HG02852 (cell line): ENCODE measurements around the gene FYCO1.

Experiments used
- ATAC-seq: cut with Tn5 transposase; IDR thresholded peaks from one replicate; pipeline ENCODE4 v1.9.1; 2021; ENCODE audit warnings: mild to moderate bottlenecking, moderate library complexity; ENCODE audit not compliant: unreplicated experiment

The FYCO1 gene

DNA sequence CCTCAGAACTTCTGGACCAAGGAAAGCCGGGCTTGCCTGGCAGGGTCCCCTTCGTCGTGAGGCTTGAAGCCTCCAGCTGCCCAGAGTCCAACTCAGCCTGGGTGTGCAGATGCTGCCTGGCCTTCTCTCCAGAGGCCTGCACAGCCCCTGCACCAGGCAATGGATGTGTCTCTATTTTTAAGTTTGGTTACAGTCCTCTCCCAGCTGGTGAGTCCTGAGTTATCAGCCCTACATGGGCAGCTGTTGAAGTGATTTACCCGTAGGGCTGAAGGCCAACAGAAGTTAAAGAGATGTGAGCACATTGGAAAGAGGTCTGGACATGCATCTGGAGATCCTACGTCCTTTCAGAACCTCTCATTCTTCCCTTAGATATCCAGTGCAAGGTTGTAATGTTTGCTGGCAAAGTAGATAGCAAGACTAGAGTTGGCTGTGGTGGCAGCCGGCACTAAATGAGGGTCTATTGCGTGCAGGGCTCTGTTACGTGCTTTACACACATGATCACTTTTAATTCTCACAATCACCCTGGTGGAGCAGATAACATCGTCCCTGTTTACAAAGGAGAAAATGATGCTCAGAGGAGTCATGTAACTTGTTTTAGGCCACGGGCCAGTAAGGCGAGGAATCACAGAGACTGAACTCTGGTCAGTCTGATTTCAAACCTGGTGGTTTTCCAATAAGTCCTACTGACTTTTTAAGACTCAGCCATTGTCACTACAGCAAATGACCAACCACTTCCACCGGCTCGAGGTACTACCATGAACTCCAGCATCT, 9.9 kb downstream of the FYCO1 start:
- no peak for ATAC-seq

DNA sequence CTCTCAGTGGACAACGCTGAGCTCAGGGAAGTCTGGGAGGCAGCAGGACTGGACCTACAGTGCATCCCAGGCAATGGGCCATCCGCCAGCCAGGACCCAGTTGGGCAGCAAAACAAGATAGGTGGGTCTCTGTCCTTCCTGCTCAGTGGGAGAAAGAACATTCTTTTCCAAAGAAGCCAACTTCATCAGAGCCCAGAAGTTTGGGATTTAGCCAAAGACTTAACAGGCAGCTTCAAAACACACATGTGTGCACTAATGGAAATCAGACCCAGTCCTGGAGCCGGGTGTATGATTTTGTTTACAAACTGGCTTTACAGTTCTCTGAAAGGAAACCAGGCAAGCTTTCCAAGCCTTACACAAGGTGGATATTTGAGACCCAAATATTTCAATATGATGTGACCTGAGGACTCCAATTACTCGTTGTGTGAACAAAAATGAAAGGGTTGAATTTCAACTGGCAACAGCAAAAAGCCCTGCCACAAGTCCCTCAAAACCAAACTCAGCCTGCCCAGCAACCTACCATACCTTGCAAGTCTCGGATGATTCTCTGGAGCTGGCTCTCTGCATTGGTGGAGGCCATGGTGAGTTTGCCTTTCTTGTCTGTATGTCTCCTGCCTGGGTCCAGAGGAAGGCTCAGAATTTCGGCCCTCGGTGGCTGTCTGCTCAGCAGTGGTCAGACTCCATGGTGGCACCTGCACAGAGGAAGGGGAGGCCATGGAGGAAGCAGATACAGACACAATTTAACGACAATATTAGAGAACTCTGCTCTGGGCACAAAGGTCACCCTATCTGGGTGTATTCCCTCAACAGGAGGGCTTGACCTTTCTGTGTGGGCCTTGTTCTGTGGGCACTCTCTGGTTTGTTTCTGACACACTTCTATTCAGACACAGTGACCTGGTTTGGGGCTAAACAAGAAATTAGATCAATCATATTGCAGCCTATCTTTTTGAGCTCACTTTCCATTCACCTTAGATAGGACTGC, 11.0 kb downstream of the FYCO1 start:
- ATAC-seq, result no peak

DNA sequence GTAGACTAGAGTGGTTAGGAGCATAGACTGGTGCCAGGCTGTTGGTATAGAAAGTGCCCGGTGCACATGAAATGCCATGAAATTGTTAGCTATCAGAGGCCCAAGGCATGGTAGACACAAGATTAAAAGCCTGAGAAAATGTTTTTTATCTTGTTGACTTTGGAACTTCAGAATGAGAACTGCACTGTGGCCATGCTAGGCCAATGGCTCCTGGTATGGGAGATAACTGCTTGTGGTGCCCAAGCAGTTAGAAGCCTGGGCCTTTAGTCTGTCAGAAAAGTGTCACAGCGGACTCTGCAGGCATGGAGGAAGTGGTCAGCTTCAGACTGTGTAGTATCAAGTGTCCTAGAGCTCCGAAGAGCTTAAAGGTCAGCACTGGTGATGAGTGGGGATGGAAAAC, 11.9 kb downstream of the FYCO1 start:
- ATAC-seq, result no peak

DNA sequence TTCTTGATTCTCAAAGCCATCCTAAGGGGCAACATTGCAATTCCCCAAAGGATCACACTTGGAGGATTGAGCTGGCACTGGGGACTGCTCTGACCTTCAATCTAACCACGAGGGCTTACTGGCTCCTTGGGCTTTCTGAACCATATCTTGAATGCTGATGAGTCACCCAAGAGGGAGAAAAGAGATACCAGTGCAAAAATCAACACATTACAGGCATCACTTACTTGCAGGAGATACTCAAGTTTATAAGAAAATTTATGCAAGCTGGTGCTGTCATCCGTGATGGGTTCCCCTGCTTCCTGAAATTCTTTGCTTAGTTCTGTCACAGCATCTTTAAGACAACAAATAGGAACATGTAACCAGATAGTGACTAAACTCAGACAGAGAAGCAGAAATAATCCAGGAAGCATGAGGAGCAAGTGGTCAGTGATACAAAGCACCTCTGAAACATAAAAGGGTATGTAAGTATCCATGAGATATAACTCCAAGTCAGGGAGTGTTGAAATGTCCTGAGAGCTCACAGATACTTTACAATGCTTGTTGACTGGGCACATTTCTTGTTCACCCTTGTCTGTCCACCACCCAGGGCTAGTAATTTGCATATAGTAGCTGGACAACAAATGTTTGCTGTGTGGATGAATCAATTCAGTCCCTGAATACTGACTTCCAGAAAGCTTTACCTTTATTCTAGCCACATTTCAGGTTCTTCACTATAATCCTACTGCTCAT, 14.1 kb downstream of the FYCO1 start:
- no peak for ATAC-seq

DNA sequence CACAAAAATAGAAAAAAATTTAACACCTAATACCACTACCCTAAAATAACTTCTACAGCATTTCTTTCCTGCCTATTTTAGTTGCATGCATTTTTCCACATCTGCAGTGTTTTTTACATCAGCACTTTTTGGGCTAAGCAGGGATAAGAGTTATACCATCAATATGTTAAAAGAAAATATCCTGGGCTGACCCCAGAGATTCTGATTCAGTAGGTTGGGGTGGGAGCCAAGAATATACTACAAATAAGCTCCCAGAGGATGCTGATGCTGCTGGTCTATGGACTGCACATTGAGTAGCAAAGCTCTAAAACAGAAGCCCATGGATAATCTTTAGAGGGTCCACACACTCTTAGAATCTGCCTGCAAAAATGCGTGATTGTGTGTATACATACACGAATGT, 14.8 kb downstream of the FYCO1 start:
- ATAC-seq, result no peak

DNA sequence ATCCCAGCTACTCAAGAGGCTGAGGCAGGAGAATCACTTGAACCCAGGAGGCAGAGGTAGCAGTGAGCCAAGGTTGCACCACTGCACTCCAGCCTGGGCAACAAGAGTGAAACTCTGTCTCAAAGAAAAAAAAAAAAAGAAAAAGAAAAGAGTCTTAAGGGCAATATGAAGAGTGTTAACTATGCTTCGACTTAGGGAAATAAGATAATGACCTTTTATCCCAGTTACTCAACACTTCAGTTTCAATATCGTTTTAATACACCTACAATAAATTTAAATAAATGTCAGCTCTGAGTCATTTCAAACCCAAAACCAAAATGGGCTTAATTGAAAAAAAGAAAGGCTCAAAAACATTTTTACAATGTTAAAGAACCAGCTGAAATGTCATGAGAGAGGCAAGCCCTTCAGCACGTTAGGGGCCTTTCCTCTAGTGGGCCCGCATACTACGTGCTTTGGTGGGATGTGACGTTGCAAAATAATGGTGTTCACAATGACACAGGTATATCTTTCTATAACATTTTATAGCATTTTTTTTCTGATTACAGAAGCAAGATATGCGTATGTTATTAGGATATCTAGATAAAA, 15.3 kb downstream of the FYCO1 start:
- ATAC-seq, result no peak

DNA sequence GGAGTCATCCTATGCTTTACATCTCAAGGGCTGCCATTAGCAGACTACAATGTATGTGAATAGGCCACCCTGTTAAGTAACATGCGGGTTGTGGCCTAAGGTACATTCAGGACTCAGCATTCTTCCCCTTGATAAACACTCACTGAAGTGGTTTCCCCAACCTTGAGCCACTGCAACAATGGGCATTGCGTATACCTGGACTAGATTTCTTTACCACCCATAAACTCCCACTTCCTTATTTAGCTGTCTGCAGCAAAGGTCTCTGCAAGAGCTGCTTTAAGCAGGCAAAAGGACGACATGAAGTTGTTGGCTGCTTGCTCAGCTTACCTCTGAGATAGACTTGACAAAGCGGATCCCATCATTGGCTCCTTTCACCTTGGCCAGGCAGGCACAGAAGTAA, 16.2 kb downstream of the FYCO1 start:
- no peak for ATAC-seq

DNA sequence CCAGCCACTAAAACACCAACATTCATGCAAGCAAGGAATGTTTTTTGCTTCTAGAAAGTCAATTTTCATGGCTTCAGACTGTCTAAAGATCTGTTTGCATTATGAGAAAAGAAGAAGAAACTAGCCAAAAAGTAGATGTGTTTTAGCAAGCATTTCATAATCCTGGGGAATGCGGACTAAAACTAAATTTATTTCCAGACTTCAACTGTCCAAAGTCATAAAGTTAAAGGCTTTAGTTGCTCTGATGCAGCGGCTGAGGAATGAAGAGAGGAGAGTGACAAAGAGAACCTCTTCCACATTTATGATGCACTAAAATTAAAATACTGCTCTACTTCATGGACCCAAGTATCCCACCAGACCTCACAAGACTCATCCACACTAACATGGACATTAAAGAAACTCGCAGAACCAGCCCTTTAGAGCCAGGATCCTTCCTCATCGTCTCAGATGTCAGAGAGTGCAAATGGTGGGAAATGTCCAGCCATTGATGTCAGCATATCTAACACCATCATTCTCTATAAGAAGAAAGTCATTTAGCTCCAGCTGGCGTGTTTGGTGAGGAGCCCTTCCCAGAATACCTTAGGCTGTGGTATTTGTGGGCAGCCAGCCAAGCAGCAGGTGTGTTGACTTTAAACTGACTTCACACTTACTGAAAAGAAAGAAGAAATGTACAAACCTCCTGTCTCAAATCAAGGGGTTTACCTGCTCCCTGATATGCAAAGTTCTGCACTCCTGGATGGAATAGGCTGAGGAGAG, 17.4 kb downstream of the FYCO1 start:
- ATAC-seq, result no peak

DNA sequence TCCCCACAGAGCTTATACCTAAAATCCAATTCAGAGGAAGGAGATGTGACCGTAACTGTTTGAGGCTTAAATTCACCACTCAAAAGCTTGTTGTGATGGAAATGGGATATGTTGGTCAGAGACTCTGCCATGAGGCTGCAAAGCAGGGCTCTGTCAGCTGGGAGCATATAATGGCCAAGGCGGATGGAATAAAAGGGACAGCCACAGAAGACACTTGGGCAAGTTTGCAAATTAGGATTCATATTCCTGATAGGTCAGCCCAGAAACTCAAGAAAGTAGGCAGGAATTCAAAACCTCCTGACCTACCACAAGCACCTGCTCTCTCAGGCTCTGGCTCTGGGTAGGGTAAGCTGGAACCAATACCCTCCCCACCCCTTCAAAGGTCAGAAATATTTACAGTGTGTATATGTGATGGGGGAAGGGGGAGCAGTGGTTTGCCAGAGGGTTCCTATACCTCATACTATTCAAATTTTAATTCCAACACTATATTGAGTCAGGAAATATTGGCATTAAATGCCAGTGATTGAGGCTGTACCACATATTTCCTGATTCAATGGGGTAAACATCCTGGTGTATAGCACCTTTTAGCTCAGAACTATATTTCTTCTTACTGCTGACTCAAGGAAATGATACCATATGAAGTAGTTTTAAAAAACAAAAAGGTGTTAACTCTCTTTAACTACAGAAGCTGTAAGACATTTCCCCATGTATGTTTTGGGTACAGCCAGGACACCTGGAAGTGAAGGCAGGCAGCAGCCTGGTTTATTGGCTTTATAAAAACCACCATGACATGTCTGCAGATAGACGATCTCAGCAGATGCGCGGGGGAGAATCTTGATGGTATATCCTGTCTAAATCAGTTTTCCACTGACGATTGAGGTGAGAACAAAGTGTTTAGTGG, 19.2 kb downstream of the FYCO1 start:
- ATAC-seq, result no peak

DNA sequence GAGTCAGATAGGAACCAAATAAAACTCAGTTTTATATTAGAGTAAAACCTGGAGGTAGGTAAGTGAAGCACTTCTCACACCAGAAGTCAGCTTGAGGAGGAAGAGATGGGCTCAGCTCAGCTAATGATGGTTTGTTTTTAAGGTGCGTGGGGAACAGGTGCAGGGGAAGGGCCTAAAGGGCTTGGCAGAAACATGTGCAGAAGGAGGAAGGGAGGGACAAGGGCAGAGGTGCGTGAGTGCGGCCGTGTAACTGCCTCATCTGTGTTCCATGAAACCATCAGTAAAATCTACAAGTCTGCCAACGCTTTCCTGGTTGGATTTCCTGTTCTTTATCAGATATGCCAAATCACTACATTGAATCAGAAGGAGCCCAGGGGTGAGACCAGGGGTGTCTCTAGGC, 19.9 kb downstream of the FYCO1 start:
- no peak for ATAC-seq

DNA sequence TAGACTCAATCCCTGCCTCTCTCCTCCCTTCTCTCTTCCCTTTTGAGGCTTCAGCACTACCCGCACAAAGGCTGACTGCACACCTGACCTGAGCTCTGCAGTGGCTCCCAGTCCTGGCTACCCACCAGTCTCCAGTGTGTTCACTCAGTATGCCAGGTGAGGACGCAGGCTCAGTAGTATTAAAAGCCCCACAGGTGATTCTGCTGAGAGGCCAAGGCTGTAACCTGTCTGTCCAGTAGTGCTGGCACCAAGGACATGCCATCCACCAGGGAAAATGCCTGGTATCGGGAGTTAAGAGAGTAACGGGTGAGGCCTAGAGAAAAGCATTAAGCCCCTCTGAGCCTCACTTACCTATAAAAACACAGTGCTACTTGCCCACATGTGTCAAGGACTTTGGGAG, 20.9 kb downstream of the FYCO1 start:
- ATAC-seq, result no peak

DNA sequence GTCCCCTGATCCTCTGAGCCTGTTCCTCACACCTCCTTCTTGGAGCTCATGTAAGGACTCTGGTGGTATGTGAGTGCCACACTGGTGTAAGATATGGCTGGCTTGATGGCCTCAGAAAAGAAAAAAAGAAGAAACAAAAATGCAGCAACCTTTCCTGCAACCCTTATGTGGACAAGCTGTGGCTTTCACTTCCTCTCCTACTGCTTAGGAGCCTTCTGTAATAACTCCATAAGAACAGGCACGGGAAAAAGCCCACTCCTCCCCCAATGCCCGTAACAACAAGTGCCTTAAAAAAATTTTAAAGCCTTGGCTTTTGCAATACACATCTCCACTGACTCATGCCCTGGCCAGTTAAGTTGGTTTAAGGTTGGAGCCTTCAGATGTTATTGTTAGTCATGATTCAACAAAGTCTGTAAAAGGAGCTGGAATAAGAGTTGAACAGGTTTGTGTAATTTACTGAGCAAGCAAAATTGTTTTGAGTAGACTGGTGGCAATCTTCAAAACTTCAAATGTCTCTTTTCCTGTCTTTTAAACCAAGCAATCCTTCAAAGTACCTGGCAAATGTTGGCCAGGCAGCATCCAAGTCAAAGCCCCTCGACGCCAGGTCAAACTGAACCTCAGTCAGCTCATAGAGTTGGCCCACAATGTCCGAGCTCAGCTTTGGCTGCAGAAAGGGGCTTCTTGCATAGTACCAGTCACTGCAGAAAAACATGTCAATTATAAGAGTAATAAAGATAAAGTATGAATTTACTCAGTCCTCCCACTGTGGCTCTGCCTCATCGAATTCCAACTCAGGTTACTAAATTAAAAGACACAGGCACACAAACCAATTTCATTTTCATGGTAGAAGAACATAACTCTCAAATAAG, 22.9 kb downstream of the FYCO1 start:
- ATAC-seq, result peak; percentile 55

DNA sequence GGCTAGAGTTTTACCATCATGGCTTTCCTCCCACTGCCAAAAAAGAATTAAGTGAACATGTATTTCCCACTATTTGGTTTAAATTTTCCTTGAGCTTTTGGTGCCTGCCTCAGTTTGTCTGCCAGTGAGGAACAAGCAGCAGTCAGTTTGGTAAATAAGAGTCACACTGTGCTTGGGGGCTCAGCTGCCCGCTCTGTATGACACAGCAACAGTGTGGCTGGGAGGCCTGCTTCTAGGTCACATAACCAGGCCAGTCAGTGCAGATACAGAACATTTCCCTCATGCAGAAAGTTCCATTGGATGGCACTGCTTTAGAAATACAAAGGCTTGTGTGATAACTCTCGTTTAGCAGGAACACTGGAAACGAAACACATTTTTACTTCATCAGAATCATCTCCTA, 25.7 kb downstream of the FYCO1 start:
- no peak for ATAC-seq

DNA sequence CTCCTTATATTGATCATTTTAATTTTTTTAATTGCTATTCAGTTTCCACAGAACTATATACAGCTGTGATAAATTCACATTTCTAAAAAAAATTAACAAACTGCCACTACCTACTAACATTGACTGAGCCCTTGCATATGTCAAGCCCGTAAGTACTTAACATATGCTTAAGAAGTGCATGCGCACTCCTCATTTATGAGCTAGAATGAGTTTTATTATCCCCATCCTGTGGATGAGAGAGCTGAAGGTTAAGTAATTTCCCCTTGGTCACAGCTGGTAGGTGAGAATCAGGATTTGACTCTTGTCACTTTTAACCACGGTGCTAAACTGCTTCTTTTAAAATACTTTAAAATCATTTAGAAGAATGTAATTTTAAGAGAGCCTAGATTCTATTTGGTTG, 26.5 kb downstream of the FYCO1 start:
- ATAC-seq, result no peak

DNA sequence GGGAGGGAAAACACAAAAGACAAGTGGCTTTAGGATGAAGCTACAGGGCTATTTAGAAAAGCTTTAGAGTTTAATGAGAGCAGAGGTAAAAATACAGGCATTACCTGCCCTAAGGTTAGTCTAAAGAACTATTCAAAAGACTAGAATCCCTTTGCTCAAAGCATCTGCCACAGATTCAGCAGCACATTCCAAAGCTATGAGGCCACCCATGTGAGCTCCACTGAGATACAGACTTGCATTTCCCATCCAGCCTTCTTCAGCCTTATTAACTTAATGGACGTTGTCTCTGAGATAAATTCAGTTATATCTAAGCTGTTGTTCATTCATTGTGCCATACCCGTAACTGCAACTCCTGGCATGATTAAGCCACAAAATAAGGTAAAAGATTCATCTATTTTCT, 26.9 kb downstream of the FYCO1 start:
- no peak for ATAC-seq

DNA sequence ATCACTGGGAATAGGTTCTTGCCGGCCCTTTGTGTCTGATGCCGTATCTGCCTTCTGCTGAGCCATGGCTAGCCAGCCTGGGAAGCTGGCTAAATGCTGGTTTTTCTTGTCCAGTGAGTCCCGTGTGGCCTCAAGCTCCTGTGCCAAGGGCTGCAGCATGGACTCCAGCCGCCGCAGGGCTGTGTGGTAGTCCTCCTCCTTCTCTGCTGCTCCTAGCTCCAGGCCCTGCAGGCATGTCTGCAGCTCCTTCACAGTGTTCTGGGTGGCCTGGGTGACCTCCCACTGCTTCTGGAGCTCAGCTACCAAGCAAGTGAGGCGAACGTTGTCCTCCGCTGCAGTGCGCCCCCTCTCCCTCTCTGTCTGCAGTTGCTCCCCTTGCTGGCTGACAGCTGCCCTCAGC, 27.5 kb downstream of the FYCO1 start:
- ATAC-seq, result no peak

DNA sequence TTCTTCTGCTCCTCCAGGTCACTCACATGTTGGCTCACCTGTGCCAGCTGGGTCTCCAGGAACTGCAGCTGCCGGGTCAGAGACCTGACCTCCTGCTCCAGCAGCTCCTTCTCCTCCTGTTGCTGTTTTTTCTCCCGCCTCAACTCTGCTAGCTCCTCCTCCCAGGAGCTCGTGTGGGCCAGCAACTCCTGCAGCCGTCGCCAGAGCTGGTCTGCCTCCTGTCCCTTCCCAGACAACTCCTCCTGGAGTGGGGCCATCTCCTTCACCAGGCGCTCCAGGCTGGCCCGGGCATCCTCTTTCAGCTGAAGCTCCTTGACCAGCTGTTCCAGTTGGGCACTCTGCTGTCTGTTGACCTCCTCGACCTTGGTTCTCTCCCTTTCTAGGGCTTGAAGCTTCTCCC, 27.9 kb downstream of the FYCO1 start:
- ATAC-seq, result no peak

DNA sequence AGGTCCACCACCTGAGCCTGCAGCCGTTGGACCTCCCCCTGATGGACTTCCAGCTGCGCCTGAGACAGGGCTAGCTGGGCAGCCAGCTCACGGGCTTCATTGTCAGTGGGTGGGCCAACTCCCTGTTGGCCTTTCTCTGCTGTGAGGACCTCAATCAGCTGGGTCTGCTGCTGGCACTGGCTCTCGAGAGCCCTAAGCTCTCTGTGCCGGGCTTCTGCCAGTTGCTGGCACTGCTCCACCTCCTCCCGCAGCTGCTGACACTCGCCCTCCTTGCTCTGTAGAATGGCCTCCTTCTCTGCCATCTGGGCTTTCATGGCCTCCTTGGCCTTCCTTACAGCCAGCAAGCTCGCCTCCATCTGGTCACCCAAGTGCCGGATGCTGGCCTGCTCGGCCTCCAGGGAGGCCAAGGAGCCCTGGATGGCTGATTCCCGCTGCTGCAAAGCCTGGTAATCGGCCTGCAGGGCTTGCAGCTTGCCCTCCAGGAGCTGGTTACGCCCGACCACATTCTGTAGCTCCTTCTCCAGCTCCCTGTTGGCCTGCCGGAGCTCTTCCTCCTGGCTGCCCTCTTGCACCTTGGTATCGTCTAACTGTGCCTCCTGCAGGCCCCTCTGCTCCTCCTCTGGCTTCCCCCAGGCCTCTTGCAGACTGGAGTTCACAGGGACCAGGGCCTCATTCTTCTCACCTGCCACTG, 28.5 kb downstream of the FYCO1 start:
- ATAC-seq, result no peak
